GM12878 (cell line): ENCODE data around the gene ENGASE. TPM values are rescaled to one million over a fixed set of nuclear protein-coding genes. Genes with fewer than 3 reads are reported as not detected.

Source experiments
- ATAC-seq: fragments of 200-7000 bp; cut with Tn5 transposase; 3 replicates; pipeline ENCODE4 v1.9.1; 2020; ENCODE audit warnings: mild to moderate bottlenecking, moderate library complexity
- BruUV-seq: library from RNA; stranded (reverse); fragments of 400-500 nt; replicated peaks from 2 replicates; lab custom pipeline; 2021; lab: Mats Ljungman, UMichigan
- CTCF ChIA-PET: fragments of 300-600 bp; sonication (Branson Sonifier 250); formaldehyde crosslinking; extraction: SDS; loops from one replicate; lab custom pipeline; 2021; ENCODE audit warnings: inconsistent platforms; lab: Yijun Ruan, JAX
- POLR2A ChIA-PET: fragments of 350-600 bp; formaldehyde crosslinking; extraction: SDS; loops from one replicate; lab custom pipeline; 2021; ENCODE audit warnings: inconsistent platforms; lab: Charles Lee
- RAD21 ChIA-PET: fragments of 300-600 bp; sonication (Branson Sonifier 250); formaldehyde crosslinking; loops from one replicate; lab custom pipeline; 2023; ENCODE audit warnings: antibody characterized with exemption; ENCODE audit not compliant: unreplicated experiment; lab: Charles Lee
- SMC1A ChIA-PET: fragments of 300-600 bp; sonication (Branson Sonifier 250); formaldehyde crosslinking; loops from one replicate; lab custom pipeline; 2023; ENCODE audit not compliant: unreplicated experiment, uncharacterized antibody; lab: Charles Lee
- DNase-seq: peaks from one replicate; pipeline ENCODE4 v3.0.0-alpha.2; 2011; ENCODE audit warnings: low read depth, low spot score
- FAIRE-seq: peaks from 3 replicates; lab custom pipeline; 2011; peaks lifted over from hg19 to GRCh38; lab: Jason Lieb, UNC
- H2AFZ ChIP-seq: 2 replicates; pipeline ENCODE4 v1.6.0; 2011; ENCODE audit warnings: low read depth, low read length, control low read depth; ENCODE audit not compliant: control insufficient read depth
- H3K27ac ChIP-seq: 2 replicates; pipeline ENCODE4 v1.5.1; 2011; ENCODE audit warnings: control low read depth; ENCODE audit not compliant: control insufficient read depth, insufficient read depth
- H3K27me3 ChIP-seq, 2 experiments: replicated peaks in 1 of 2; 2 replicates each; pipeline versions ENCODE4 v1.6.0 to v1.6.1; 2011; ENCODE audit warnings: low read length in 1 of 2; ENCODE audit not compliant: control insufficient read depth in 2 of 2, insufficient read depth in 2 of 2
- H3K36me3 ChIP-seq, 2 experiments: 2 replicates each; pipeline ENCODE4 v1.5.1; 2011; ENCODE audit warnings: low read length in 1 of 2; ENCODE audit not compliant: control insufficient read depth in 2 of 2, insufficient read depth in 2 of 2
- H3K4me1 ChIP-seq: 2 replicates; pipeline ENCODE4 v1.6.1; 2011; ENCODE audit warnings: mild to moderate bottlenecking, low read length, moderate library complexity, mixed read lengths; ENCODE audit not compliant: control insufficient read depth, insufficient read depth
- H3K4me2 ChIP-seq: 2 replicates; pipeline ENCODE4 v1.6.0; 2011; ENCODE audit warnings: control low read depth; ENCODE audit not compliant: control insufficient read depth, insufficient read depth
- H3K4me3 ChIP-seq: fragments of 200-600 bp; sonication (generic); 2 replicates; pipeline ENCODE4 v1.5.1; 2016
- H3K79me2 ChIP-seq: 2 replicates; pipeline ENCODE4 v1.6.0; 2011; ENCODE audit warnings: low read length; ENCODE audit not compliant: control insufficient read depth, insufficient read depth
- H3K9ac ChIP-seq: 2 replicates; pipeline ENCODE4 v1.8.0; 2011; ENCODE audit warnings: low read length, control low read depth, mixed read lengths; ENCODE audit not compliant: control insufficient read depth, insufficient read depth
- H3K9me3 ChIP-seq: replicated peaks from 3 replicates; pipeline ENCODE4 v1.5.1; 2011; ENCODE audit warnings: mild to moderate bottlenecking, low read length; ENCODE audit not compliant: control insufficient read depth, insufficient read depth
- H4K20me1 ChIP-seq: 2 replicates; pipeline ENCODE4 v1.6.0; 2011; ENCODE audit not compliant: control insufficient read depth, insufficient read depth
- KAT2A ChIP-seq: conservative IDR thresholded peaks from 2 replicates; pipeline ENCODE4 v1.6.1; 2011; ENCODE audit warnings: low read depth, low read length; ENCODE audit not compliant: control insufficient read depth
- NFIC ChIP-seq: IDR thresholded peaks from 2 replicates; pipeline ENCODE4 v1.6.1; 2012; ENCODE audit warnings: low read depth, mild to moderate bottlenecking, inconsistent platforms, low read length, moderate library complexity
- NR2C1 ChIP-seq: fragments of 450-650 bp; IDR thresholded peaks from 2 replicates; pipeline ENCODE4 v1.6.1; 2017; ENCODE audit warnings: antibody characterized with exemption, mild to moderate bottlenecking, moderate library complexity
- RB1 ChIP-seq: fragments of 450-650 bp; formaldehyde crosslinking; IDR thresholded peaks from 2 replicates; pipeline ENCODE4 v1.6.1; 2017; ENCODE audit warnings: mild to moderate bottlenecking, borderline replicate concordance
- RCOR1 ChIP-seq: conservative IDR thresholded peaks from 2 replicates; pipeline ENCODE4 v1.6.1; 2012; ENCODE audit warnings: low read depth, low read length, improper control_type of control experiment
- SMAD1 ChIP-seq: fragments of 450-650 bp; IDR thresholded peaks from 2 replicates; pipeline ENCODE4 v1.6.1; 2018; ENCODE audit warnings: mild to moderate bottlenecking, low read depth; ENCODE audit not compliant: partially characterized antibody
- SUPT20H ChIP-seq: IDR thresholded peaks from 2 replicates; pipeline ENCODE4 v1.6.1; 2011; ENCODE audit warnings: low read depth, mild to moderate bottlenecking, low read length, moderate library complexity, borderline replicate concordance; ENCODE audit not compliant: control insufficient read depth
- WRNIP1 ChIP-seq: IDR thresholded peaks from 2 replicates; pipeline ENCODE4 v1.6.1; 2011; ENCODE audit warnings: low read depth, low read length, improper control_type of control experiment, borderline replicate concordance
- ZBED1 ChIP-seq: IDR thresholded peaks from 2 replicates; pipeline ENCODE4 v1.6.1; 2016; ENCODE audit warnings: borderline replicate concordance
- WGBS: methylation state at CpG from one replicate; pipeline ENCODE4 v1.1.6; 2016; ENCODE audit warnings: low lambda C conversion rate; ENCODE audit not compliant: insufficient replicate concordance, insufficient coverage; ENCODE audit errors: missing lambda C conversion rate; 5-methylcytosine and 5-hydroxymethylcytosine counted together
- in situ Hi-C: fragments of 300-500 bp; cut with MboI; formaldehyde crosslinking; loops from 9 replicates; pipeline ENCODE4 v1.14.3; 2018; ENCODE audit warnings: mixed read lengths
- intact Hi-C: fragments of 100-400 bp; cut with micrococcal nuclease; formaldehyde crosslinking; loops from one replicate; pipeline ENCODE4 v1.14.2; 2022; ENCODE audit not compliant: unreplicated experiment
- polyA plus RNA-seq, 11 experiments: library from polyadenylated mRNA; depleted of rRNA in 4 of 11; unstranded in 6 of 11; stranded (reverse) in 5 of 11; fragments of >200 nt; fragmentation: Nextera tagmentation in 4 of 11; fragmentation: Illumina TruSeq in 1 of 11; extraction: Ambion mirVana in 4 of 11; extraction: Trizol in 1 of 11; gene quantifications; 1 replicate in 1 of 11; 2 replicates in 10 of 11; pipeline versions ENCODE4 v1.2.1 to v1.2.3, GENCODE V29; 2011 to 2016; ENCODE audit warnings: inconsistent platforms in 2 of 11, missing spikeins in 2 of 11, low read depth in 1 of 11
- total RNA-seq, 4 experiments: library from RNA; depleted of rRNA in 3 of 4; stranded (reverse); fragments of >200 nt in 3 of 4; fragmentation: Illumina TruSeq in 1 of 4; extraction: Trizol in 1 of 4; gene quantifications; 2 replicates each; pipeline versions ENCODE4 v1.2.1 to v1.2.3, GENCODE V29; 2013 to 2021
- TF ChIP-seq, protein P1 (sequence below): IDR thresholded peaks from 2 replicates; pipeline ENCODE4 v1.6.1; 2012; ENCODE audit warnings: mild to moderate bottlenecking, low read depth, low read length

ENGASE gene
- total and polyA plus RNA-seq, 10 of the 15 experiments (the other 5 are each of a cell fraction or from before 2014, with no cell fraction given): 0.18 to 28.9 (median 10.5) TPM

DNA sequence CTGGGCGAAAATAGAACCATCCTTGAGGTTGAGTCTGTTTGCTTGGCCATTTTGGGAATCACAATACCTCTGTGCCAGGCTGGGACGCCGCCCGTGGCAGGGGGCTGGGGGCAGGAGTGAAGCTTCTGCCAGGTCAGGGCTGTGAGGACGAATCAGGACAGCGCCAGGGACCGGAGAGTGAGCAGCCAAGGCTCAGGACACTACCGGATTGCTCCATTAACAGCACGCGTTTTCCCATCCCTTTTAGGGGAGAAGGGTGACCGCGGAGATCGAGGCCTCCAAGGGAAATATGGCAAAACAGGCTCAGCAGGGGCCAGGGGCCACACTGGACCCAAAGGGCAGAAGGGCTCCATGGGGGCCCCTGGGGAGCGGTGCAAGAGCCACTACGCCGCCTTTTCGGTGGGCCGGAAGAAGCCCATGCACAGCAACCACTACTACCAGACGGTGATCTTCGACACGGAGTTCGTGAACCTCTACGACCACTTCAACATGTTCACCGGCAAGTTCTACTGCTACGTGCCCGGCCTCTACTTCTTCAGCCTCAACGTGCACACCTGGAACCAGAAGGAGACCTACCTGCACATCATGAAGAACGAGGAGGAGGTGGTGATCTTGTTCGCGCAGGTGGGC, 27.2 kb upstream of the ENGASE start:
- H3K27ac ChIP-seq: no peak overlapping the region
- no peak overlapping the region for H3K4me3 ChIP-seq
- no peaks in the 10 kb centered on the region; the same call in 1 of the 2 replicates for H3K4me1 ChIP-seq
- no peak overlapping the region for H2AFZ ChIP-seq
- H4K20me1 ChIP-seq: no peaks in the 10 kb centered on the region; the same call in 1 of the 2 replicates
- no peaks in the 10 kb centered on the region for H3K36me3 ChIP-seq
- no peak for ATAC-seq
- no peaks in the 10 kb centered on the region for H3K9me3 ChIP-seq
- WGBS: 58% methylated on average over 26 of the region's 30 CpGs
- no peaks in the 10 kb centered on the region; a peak in 1 of 4 replicates for H3K27me3 ChIP-seq
- FAIRE-seq: no peak
- no TSS peak for BruUV-seq
- H3K4me2 ChIP-seq: no peak overlapping the region
- ChIA-PET POLR2A (interaction anchor here (0.7 kb wide), 1 partner anchor 46 kb away, joined by 4 read pairs; no protein-coding TSS in a partner anchor), RAD21 (no interaction called here), CTCF (interaction anchor here (2.1 kb wide), 1 partner anchor 20 kb away, joined by 6 read pairs; no protein-coding TSS in a partner anchor), SMC1A (no interaction called here)
- H3K79me2 ChIP-seq: no peaks in the 10 kb centered on the region
- DNase-seq: no peak
- in situ Hi-C loops (no loop called here), intact Hi-C loops (loop anchor here (2.0 kb wide), 1 partner anchor 35 kb away; no protein-coding TSS in a partner anchor)
- no peak for TF ChIP-seq RCOR1
- TF ChIP-seq ZBED1: no peak
- H3K9ac ChIP-seq: no peak overlapping the region

DNA sequence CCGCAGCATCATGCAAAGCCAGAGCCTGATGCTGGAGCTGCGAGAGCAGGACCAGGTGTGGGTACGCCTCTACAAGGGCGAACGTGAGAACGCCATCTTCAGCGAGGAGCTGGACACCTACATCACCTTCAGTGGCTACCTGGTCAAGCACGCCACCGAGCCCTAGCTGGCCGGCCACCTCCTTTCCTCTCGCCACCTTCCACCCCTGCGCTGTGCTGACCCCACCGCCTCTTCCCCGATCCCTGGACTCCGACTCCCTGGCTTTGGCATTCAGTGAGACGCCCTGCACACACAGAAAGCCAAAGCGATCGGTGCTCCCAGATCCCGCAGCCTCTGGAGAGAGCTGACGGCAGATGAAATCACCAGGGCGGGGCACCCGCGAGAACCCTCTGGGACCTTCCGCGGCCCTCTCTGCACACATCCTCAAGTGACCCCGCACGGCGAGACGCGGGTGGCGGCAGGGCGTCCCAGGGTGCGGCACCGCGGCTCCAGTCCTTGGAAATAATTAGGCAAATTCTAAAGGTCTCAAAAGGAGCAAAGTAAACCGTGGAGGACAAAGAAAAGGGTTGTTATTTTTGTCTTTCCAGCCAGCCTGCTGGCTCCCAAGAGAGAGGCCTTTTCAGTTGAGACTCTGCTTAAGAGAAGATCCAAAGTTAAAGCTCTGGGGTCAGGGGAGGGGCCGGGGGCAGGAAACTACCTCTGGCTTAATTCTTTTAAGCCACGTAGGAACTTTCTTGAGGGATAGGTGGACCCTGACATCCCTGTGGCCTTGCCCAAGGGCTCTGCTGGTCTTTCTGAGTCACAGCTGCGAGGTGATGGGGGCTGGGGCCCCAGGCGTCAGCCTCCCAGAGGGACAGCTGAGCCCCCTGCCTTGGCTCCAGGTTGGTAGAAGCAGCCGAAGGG, 26.4 kb upstream of the ENGASE start:
- Histone ChIP-seq H3K4me3 (no peak overlapping the region), H3K79me2 (no peaks in the 10 kb centered on the region), H3K27me3 (no peaks in the 10 kb centered on the region; a peak in 1 of 4 replicates), H3K4me2 (no peak overlapping the region)
- CTCF ChIA-PET: interaction anchor here (2.1 kb wide), 1 partner anchor 19 kb away, joined by 6 read pairs; no protein-coding TSS in a partner anchor
- RAD21 ChIA-PET: no interaction called here
- no peak for TF ChIP-seq SUPT20H
- TF ChIP-seq RB1: no peak
- no peak for TF ChIP-seq RCOR1
- TF ChIP-seq NFIC: no peak
- TF ChIP-seq SMAD1: no peak
- TF ChIP-seq, protein P1, sequence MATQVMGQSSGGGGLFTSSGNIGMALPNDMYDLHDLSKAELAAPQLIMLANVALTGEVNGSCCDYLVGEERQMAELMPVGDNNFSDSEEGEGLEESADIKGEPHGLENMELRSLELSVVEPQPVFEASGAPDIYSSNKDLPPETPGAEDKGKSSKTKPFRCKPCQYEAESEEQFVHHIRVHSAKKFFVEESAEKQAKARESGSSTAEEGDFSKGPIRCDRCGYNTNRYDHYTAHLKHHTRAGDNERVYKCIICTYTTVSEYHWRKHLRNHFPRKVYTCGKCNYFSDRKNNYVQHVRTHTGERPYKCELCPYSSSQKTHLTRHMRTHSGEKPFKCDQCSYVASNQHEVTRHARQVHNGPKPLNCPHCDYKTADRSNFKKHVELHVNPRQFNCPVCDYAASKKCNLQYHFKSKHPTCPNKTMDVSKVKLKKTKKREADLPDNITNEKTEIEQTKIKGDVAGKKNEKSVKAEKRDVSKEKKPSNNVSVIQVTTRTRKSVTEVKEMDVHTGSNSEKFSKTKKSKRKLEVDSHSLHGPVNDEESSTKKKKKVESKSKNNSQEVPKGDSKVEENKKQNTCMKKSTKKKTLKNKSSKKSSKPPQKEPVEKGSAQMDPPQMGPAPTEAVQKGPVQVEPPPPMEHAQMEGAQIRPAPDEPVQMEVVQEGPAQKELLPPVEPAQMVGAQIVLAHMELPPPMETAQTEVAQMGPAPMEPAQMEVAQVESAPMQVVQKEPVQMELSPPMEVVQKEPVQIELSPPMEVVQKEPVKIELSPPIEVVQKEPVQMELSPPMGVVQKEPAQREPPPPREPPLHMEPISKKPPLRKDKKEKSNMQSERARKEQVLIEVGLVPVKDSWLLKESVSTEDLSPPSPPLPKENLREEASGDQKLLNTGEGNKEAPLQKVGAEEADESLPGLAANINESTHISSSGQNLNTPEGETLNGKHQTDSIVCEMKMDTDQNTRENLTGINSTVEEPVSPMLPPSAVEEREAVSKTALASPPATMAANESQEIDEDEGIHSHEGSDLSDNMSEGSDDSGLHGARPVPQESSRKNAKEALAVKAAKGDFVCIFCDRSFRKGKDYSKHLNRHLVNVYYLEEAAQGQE: no peak
- TF ChIP-seq NR2C1: no peak
- no peak for TF ChIP-seq WRNIP1
- TF ChIP-seq KAT2A: no peak
- TF ChIP-seq, all 136 proteins: peak for 0
- in situ Hi-C loops: no loop called here
- BruUV-seq: no TSS peak
- no peak overlapping the region for H2AFZ ChIP-seq
- intact Hi-C loops: loop anchor here (2.0 kb wide), 1 partner anchor 35 kb away; no protein-coding TSS in a partner anchor
- ATAC-seq (no peak), DNase-seq (no peak), FAIRE-seq (no peak)
- H3K36me3 ChIP-seq: no peaks in the 10 kb centered on the region
- H3K9me3 ChIP-seq: no peaks in the 10 kb centered on the region
- ChIA-PET SMC1A (no interaction called here), POLR2A (interaction anchor here (0.6 kb wide), 1 partner anchor 821 kb away, joined by 3 read pairs; no protein-coding TSS in a partner anchor)
- no peak overlapping the region for H3K27ac ChIP-seq
- no peaks in the 10 kb centered on the region for H4K20me1 ChIP-seq
- 51% methylated on average over 36 of the region's 41 CpGs for WGBS
- H3K4me1 ChIP-seq: no peaks in the 10 kb centered on the region; the same call in 1 of the 2 replicates
- no peak overlapping the region for H3K9ac ChIP-seq
